Iris pigment epithelial cell (primary cell): Measurements from ENCODE around the gene THOP1.

Experiments used
- DNase-seq: peaks from one replicate; pipeline ENCODE4 v3.0.0-alpha.2; 2011; ENCODE audit warnings: low read depth

THOP1 gene

GRCh38 chr19:2785244-2785997 is at the start of gene THOP1:
Gene THOP1 (plus strand): TSS chr19:2785503. CDS start chr19:2785663, 160 bp downstream.
- peak; percentile 99 for DNase-seq

DNA sequence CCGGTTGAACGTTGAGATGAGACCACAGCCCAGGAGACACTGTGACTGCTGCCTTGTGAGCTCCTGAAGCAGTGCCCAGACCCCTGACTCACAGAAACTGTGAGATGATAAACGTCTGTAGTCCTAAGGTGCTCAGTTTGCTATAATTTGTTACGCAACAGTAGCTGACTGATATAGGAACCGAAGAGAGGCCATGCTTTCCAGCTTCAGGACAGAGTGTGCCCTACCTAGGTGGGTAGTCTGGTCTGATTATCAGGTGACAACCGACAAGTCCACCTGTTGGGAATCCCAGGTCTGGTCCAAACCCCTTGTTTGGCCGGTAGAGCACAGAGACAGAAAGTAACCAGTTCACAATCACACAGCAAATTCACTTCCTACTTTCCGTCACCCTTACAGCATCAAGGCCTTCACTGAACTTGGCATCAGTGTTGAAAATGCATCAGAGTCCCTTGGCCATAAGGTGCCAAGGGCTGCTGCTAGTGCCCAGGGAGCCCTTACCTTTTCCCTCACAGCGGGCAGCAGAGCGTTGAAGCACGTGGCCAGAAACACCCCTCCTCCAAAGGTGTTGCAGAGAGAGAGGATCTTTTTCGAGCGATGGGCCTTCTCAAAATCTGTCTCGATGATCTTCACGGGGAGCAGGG is 48.6 kb upstream of the THOP1 start:
- DNase-seq: no peak

DNA sequence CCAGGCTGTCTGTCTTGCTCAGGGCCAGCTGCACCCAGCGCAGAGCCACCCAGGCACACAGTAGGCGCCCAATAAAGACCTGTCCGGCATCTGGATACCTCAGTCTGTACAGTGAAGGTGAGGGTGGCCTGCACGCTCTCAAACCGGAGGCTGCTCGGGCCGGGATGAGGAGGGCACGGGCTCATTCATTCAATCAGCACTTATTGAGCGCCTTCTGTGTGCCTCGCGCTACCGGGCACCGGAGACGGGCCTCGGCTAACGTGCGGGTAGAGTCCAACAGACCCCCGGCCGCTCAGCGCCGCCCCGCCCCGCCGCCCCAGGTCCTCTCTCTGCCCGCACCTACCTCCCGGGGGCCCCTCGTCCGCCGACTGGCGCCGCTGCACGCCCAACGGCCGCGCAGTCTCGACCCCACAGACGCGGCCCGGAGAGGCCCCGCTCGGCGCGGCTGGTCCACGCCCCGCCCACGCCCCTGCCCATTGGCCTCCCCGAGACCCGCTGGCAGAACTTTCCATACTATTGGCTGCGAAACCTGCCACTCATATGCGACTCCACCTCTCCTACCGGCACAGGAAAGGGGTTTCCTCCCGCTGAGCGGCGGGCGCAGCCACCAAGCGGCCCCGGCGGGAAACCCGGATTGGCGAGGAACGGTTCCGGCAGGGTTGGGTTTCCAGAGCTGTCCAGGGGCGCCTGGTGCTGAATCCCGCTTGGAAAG is 45.5 kb upstream of the THOP1 start, which contains the start of gene SLC39A3:
Gene SLC39A3 (minus strand): TSS at position 416 of the 712 bp plus-strand sequence. CDS start 2,760 bp downstream, outside the sequence.
- DNase-seq: peak; percentile 98

DNA sequence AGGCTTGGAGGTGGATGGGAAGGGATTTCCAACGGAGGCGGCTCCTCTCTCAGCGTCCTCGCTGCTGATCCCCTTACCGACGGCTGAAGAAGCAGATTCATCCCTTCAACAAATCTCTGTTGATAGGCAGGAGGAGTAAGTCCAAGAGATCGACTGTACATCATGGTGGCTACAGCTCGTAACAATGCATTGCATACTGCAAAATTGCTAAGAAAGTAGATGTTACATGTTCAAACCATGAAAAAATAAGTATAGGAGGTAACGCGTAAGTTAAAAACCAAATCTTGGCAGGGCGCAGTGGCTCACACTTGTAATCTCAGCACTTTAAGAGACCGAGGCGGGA is 45.0 kb upstream of the THOP1 start:
- no peak for DNase-seq

DNA sequence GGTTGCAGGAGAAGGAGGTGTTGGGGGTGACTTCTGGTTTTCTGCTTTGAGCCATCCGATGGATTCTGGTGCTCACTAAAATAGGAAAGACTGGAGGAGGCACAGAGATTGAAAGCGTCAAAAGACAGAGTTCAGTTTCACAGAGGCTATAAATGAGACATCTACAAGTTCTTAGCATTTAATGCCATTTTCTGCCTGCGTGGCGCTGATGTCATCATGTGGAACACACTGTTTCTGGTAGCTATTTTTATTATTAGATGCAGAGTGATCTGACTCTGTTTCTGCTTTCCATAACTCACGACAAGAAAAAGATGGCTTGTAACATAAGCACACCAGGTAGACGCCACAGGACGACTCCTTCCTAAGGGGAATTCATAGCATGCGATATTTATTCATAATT is 42.2 kb upstream of the THOP1 start:
- DNase-seq: no peak

- no peak for DNase-seq
These were observed 41.2 kb upstream of the THOP1 start for GRCh38 chr19:2744113-2744512.

- no peak for DNase-seq
These were observed 38.0 kb upstream of the THOP1 start for GRCh38 chr19:2747349-2747748.

DNA sequence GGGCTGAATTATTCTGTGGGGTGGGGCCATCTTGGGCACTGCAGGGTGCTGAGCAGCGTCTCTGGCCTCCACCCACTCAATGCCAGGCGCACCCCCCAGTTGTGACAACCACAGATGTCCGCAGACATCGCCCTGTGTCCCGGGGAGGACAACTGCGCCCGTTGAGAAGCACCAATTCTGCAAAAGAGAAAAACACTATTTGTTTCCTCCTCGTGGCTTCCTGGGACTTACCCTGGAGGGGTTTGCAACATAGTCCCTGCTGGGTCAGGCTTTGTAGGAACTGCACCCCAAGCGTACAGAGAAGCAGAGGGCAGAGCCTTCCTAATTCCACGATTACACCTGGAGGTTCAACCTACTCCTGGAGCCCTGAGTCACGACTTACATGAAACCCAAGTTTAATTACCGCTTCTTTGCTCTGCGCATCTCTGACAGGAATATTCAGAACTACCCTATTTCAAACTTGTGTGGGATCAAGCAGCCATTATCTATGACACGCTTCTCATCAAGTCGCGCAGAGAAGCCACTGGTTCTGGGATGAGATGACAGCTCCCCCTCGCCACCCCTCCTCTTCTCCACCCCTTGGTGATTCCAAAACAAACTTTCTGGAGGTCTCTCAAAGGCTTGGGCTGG is 34.4 kb upstream of the THOP1 start:
- DNase-seq: no peak

- no peak for DNase-seq
These were observed 33.9 kb upstream of the THOP1 start for GRCh38 chr19:2751438-2751830.

- DNase-seq: no peak
These were observed 30.4 kb upstream of the THOP1 start for GRCh38 chr19:2754659-2755447.

- no peak for DNase-seq
These were observed 29.9 kb upstream of the THOP1 start for GRCh38 chr19:2755448-2755705.

DNA sequence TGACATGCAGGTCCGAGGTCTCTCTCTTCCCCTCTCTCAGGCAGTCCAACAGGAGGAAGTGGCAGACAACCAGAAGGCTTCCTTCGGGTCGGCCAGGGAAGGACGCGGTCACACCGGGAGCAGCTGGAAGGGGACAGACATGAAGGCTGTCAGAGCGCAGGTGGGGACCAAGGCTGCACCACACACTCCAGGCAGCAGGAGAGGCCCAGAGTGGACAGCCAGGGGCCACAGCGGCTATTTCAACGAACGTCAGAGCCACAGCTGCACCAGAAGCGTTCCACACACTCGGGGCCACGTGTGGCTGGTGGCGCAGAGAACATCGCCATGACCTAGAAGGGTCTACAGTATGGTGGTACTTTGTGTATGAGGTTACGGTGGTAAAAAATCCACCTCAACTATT is 29.5 kb upstream of the THOP1 start:
- no peak for DNase-seq

DNA sequence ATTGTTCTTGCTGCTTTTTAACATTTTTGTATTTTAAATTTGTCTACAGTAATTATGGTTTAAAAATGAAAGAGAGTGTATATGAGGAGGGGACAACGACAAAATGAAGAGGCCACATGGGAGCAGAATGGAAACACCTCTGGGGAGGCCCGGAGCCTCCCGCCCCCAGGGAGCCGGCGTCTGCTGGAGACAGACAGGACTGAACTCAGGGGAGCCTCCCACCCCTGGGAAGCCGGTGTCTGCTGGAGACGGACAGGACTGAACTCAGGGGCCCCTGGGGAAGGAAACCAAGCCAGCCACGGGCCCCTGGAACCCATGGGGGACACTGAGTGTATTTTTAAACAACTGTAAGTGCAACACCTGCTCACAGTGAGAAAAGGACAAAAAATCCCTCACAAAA is 28.8 kb upstream of the THOP1 start:
- DNase-seq: no peak

DNA sequence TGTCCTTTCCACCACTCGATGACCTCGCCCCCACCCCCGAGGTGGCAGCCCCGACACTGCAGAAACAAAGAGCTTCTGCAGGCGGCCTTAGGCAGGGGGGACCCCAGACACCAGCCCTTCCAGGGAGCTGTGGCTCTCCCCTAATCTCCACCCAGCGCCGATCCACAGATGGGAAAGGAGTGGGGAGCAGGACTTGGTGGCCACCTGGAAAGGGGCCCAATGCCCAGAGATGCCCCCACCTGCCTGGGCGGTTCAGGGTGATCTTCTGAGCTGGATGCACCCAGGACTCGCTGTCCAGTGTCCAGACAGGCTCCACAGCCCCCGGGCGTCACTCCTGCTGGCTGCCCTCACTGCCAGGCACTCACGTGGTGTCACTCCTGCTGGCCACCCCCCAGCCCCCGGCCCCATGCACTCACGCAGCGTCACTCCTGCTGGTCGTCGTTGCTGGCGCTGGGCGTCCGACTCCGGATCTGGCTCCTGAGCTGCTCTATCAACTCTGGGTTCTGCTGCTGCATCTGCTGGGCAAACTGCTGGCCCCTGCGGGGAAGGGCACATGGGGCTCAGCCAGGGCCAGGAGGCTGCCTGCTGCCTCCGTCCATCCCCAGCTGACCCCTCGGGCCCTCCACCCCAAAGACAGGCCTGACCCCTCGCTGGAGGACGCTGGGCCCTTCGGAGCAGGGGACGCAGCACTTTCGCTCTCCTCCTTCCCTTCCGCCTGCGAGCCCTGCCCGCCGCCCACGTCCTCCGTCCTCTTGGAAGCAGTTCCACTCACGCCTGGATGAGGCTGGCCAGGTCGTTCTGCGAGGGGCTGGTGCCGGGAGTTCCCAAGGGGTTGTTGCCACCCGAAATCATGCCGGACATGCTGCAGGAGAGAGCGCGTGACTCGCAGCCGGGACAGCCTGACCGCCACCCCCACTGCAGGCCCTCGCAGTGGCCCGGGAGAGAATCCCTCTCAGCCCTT is 28.1 kb upstream of the THOP1 start:
- DNase-seq: no peak

DNA sequence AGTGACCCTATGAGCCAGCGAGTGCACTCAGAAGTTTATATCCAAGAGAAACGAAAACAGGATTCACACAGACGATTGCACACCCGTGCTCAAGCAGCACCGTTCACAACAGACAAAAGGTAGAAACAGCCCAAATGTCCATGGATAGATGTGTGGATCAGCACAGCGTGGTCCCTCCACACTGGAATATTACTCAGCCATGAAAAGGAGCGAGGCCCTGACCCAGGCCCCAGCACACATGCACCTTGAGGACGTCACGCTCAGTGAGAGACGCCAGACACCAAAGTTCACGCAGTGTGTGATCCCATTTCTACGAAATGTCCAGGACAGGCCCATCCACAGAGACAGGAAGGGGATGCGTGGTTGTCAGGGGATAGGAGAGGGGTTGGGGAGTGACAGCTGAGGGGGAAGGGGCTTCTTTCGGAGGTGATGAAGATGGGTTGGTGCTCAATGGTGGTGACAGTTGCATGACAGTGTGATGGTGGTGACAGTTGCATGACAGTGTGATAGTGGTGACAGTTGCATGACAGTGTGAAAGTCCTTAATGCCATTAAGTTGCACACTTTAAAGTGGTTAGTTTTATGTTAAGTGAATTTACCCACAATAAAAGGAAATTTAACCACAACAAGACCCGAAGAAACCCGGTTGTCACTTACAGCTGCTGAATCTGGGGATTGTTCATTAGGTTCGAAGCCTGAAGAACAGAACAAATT is 26.5 kb upstream of the THOP1 start:
- DNase-seq: no peak

DNA sequence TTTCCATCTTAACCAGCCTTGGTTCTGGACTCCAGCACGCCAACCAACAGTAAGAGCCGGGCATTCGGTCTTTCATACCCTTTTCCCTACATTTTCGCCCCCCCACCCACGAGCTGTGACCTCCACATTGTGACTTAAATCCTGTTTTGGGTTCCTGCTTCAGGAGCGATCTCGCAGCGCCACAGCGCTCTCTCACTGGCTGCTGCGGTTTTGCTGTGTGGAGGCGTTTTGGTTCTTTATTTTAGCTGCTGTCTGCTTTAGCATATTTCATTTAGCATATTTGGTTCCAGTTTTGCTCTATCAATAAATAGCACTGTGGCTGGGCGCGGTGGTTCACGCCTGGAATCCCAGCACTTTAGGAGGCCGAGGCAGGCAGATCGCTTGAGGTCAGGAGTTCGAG is 25.9 kb upstream of the THOP1 start:
- DNase-seq: no peak

DNA sequence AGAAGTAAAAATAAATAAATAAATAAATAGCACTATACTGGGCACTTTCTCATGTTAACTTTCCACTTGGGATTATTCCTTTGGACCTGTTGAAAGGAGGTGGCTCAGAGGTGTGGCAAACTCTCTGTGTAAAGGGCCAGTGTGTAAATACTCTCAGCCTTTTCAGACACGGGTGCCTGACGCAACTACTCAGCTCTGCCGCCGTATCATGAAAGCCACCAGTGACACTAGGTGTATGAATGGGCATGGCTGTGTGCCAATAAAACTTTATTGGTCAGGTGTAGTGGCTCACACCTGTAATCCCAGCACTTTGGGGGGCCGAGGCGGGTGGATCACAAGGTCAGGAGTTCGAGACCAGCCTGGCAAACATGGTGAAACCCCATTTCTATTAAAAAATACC is 25.3 kb upstream of the THOP1 start:
- DNase-seq: no peak

- no peak for DNase-seq
These were observed 24.0 kb upstream of the THOP1 start for GRCh38 chr19:2761309-2761677.

GRCh38 chr19:2761876-2762782 is 23.2 kb upstream of the THOP1 start:
- DNase-seq: no peak
